Cardiac atrium fibroblast (primary cell): ENCODE results near the gene ICAM4. TPM values are rescaled to one million over a fixed set of nuclear protein-coding genes. Genes with fewer than 3 reads are reported as not detected.

Experiments used
- total RNA-seq: library from RNA; depleted of rRNA; stranded (reverse); fragments of >200 nt; gene quantifications from 2 replicates; pipeline ENCODE4 v1.2.3, GENCODE V29; 2015

Gene ICAM4
- total RNA-seq = 0.49 and 0.90 TPM in 2 replicates

GRCh38 chr19:10286803-10287737, at the start of gene ICAM4:
Gene ICAM4 (plus strand): TSS chr19:10286955. CDS start chr19:10287013, 58 bp downstream.

GRCh38 chr19:10251792-10252694, 34.7 kb upstream of the ICAM4 start, which contains the start of gene MRPL4:
Gene MRPL4 (plus strand): TSS chr19:10252214. CDS start chr19:10252254, 40 bp downstream.

GRCh38 chr19:10270616-10271394, 15.9 kb upstream of the ICAM4 start, which contains the start of gene ICAM1:
Gene ICAM1 (plus strand): TSS chr19:10271120. CDS start chr19:10271160, 40 bp downstream.

GRCh38 chr19:10289836-10290356, 3.1 kb downstream of the ICAM4 start, which contains the start of gene ICAM5:
Gene ICAM5 (plus strand): TSS chr19:10289952. CDS start chr19:10290044, 92 bp downstream.

GRCh38 chr19:10309423-10309822, 22.7 kb downstream of the ICAM4 start, which contains the start of gene ZGLP1:
Gene ZGLP1 (minus strand): TSS chr19:10309815.

GRCh38 chr19:10315335-10316214, 28.8 kb downstream of the ICAM4 start, which contains the start of gene FDX2:
Gene FDX2 (minus strand): TSS chr19:10316015. CDS start chr19:10315996, 19 bp downstream.

GRCh38 chr19:10332965-10333757, 46.4 kb downstream of the ICAM4 start, which contains the start of gene RAVER1:
Gene RAVER1 (minus strand): TSS chr19:10333529. CDS start chr19:10333507, 22 bp downstream.

Other genes with a start within 250 kb of the ICAM4 start
- gene SHFL, start 200.6 kb upstream of the ICAM4 start, total RNA-seq = 25.6 and 27.6 TPM in 2 replicates
- gene ANGPTL6, start 184.3 kb upstream of the ICAM4 start, total RNA-seq = 0.32 and 0.54 TPM in 2 replicates
- gene PPAN, start 180.6 kb upstream of the ICAM4 start, total RNA-seq = 37.5 and 44.7 TPM in 2 replicates
- 2.6 and 3.2 TPM in 2 replicates for gene P2RY11, start 175.3 kb upstream of the ICAM4 start, total RNA-seq
- 244 and 249 TPM in 2 replicates for gene EIF3G, start 167.1 kb upstream of the ICAM4 start, total RNA-seq
- gene DNMT1, start 92.0 kb upstream of the ICAM4 start, total RNA-seq = 38.2 and 46.0 TPM in 2 replicates
- gene S1PR2, start 55.6 kb upstream of the ICAM4 start, total RNA-seq = 15.6 and 16.6 TPM in 2 replicates
- gene MRPL4, start 34.7 kb upstream of the ICAM4 start, total RNA-seq = 73.3 and 77.8 TPM in 2 replicates
- 28.7 and 97.0 TPM in 2 replicates for gene ICAM1, start 15.8 kb upstream of the ICAM4 start, total RNA-seq
- gene ICAM5, start 3.0 kb downstream of the ICAM4 start, total RNA-seq = 4.5 and 6.9 TPM in 2 replicates
- gene ZGLP1, start 22.9 kb downstream of the ICAM4 start, total RNA-seq = 0.18 TPM in 1 of 2 replicates, not detected in the other
- 8.9 and 22.2 TPM in 2 replicates for gene FDX2, start 29.1 kb downstream of the ICAM4 start, total RNA-seq
- 18.1 and 22.6 TPM in 2 replicates for gene RAVER1, start 46.6 kb downstream of the ICAM4 start, total RNA-seq
- 10.5 and 11.4 TPM in 2 replicates for gene ICAM3, start 52.7 kb downstream of the ICAM4 start, total RNA-seq
- gene TYK2, start 93.6 kb downstream of the ICAM4 start, total RNA-seq = 55.7 and 61.9 TPM in 2 replicates
- gene CDC37, start 116.6 kb downstream of the ICAM4 start, total RNA-seq = 216 and 257 TPM in 2 replicates
- gene PDE4A, start 133.6 kb downstream of the ICAM4 start, total RNA-seq = 5.4 and 9.4 TPM in 2 replicates
- gene KEAP1, start 216.4 kb downstream of the ICAM4 start, total RNA-seq = 58.3 and 64.5 TPM in 2 replicates
- gene S1PR5, start 230.5 kb downstream of the ICAM4 start, total RNA-seq = 0.32 and 0.36 TPM in 2 replicates